Right renal cortex interstitium (tissue), 3 donors: ENCODE data around the gene AGBL4. TPM values are rescaled to one million over a fixed set of nuclear protein-coding genes. Genes with fewer than 3 reads are reported as not detected.
A peak's percentile ranks its signal among the peaks of the same experiment; 100 is the strongest.

Experiments used
- DNase-seq, 3 donors: peaks; one replicate each; pipeline ENCODE4 v3.0.0-alpha.2; 2013; ENCODE audit warnings: low read depth in 3 of 3, low spot score in 2 of 3
- polyA plus RNA-seq, 3 donors: library from polyadenylated mRNA; unstranded; fragments of 120-200 nt; gene quantifications; one replicate each; pipeline ENCODE4 v1.2.1, GENCODE V29; 2013; ENCODE audit not compliant: insufficient read length in 3 of 3

The AGBL4 gene
- polyA plus RNA-seq, 3 donors: 1.1 to 1.3 (median 1.3) TPM

DNA sequence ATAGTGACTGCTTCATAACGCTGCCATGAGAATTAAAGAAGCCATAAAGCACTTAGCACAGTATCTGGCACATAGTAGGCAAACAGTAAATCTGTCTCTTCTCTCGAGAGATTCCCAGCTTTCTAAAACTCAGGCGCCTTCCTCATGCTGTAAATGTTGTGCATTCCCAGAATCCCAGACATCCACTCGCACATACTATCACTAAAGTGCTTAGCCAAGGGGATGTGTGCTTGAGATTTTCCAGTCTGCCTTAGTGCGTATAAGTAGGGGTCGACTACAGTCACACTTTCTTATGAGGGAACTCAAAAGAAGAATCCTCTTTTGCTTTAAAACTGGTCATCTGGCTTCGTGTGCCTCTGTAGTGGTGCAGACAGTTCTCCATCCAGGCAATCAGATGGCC lies 1453.2 kb downstream of the AGBL4 start:
- DNase-seq: no peak

GRCh38 chr1:48568501-48568900 lies 1455.3 kb downstream of the AGBL4 start:
- DNase-seq: no peak

- DNase-seq: no peak
Measured at GRCh38 chr1:48566492-48566891, 1457.3 kb downstream of the AGBL4 start.

GRCh38 chr1:48563021-48563420 lies 1460.7 kb downstream of the AGBL4 start:
- no peak for DNase-seq

DNA sequence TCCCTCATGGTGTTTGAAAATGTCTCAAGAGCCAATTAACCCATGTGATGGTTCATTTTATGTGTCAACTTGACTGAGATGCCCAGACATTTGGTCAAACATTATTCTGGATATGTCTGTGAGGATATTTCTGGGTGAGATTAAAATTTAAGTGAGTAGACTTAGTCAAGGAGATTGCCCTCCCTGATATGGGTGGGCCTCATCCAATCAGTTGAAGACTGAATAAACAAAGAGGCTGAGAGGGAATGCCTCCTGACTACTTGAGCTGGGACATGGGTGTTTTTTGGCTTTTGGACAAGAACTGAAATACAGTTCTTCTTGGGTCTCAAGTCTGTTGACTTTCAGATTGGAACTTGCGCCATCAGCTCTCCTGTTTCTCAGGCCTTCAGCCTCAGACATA lies 1462.3 kb downstream of the AGBL4 start:
- no peak for DNase-seq

DNA sequence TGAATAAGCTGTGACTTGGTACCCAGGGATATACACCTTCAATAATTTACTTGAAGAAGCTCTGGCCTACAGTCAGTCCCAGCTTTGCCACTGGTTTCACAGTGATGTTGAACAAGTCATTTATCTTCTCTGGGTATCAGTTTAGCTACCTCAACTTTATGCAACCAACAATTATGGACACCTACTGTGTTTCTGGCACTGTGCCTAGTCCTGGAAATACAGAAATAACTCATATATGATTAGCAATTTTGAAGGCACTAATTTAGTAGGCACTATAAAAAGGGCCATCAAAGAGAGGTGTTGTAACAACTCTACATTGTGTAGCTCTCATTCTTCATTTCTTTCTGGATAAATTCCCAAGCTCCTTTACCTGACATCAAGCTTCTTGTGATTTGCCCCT lies 1463.2 kb downstream of the AGBL4 start:
- DNase-seq: no peak

- DNase-seq: no peak
Measured at GRCh38 chr1:48560116-48560515, 1463.6 kb downstream of the AGBL4 start.

- no peak for DNase-seq
Measured at GRCh38 chr1:48558366-48558765, 1465.4 kb downstream of the AGBL4 start.

DNA sequence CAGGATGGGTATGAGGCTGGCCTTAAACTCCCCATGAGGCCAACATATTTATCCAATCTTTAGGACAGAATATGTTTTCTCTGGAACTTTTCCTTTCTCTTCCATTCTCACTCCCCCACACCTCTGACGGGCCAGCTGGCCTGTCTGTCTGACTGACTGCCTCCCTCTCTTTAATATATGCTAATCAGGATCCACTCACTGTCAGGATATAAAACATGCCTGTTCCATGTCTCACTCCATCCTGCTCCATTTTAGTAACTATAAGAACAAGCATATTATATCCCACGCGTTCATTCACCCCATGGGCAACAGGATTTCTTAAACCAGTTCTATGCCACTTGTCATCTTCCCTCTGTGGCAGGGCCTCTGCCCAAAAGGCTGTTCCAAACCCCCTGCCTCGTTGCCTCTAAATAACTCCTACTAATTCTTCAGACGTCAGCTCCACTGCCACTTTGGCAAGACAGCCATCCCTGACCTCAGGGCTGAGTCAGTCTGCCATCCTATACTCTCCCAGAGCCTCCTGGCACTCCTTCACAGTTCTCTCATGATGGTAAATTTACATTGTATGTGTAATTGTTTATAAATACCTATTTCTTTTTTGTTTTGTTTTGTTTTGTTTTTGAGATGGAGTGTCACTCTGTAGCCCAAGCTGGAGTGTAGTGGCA lies 1467.4 kb downstream of the AGBL4 start:
- no peak for DNase-seq

- DNase-seq: no peak
Measured at GRCh38 chr1:48555271-48555670, 1468.5 kb downstream of the AGBL4 start.

DNA sequence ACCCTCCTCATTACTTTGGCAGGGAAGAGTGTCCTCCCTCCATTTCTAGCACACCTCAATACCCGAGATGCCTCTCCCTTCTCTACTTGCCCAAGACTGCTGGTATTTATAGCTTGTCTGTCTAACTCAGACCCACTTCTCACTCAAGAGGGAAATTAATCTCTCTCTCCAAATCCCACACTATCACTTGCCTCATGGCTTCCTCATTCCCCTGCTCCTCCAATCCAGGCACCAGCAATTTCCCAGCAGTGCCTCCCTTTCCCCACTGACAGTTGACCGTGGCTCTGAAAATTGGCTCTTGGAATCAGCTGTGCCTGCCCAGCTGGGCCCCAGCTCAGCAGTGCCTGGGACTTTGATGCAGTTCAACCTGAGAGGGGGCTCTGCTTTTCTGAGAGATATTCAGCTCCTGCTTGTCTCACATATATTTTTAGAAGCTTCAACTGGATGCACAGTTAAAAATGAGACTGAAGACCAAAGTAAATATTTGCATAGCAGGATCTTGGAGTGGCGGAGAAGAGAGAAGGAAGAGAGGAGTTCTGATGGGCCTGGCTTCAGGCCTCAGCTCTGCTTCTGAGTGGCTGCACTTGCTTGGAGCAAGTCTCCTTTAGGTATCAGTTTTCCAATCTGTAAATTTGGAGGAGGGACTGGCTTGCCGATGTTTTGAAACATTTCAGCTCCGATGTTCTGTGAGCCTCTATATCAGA lies 1470.7 kb downstream of the AGBL4 start:
- no peak for DNase-seq

- DNase-seq: no peak
Measured at GRCh38 chr1:48552420-48552819, 1471.3 kb downstream of the AGBL4 start.

- no peak for DNase-seq
Measured at GRCh38 chr1:48548985-48549384, 1474.8 kb downstream of the AGBL4 start.

GRCh38 chr1:48547561-48548220 lies 1476.1 kb downstream of the AGBL4 start:
- no peak for DNase-seq

DNA sequence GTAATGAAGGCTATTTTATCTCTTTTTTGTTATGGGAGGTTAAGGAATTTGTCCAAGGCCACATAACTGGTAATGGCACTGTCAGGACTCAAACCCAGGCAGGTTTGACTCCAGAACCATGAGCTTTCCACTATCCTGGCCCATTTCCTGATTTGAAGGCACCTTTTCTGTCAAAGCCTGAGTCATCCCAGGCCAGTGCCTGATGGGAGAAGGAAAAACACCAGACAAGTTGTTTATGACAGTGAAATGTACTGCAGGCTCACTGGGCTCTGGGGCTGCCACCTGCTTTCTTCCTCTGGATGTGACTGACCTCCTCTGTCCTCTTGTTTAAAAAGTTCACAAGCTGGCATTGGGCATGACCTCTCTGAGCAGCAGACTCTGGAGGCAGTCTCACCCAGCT lies 1479.9 kb downstream of the AGBL4 start:
- DNase-seq: no peak

GRCh38 chr1:48540587-48540986 lies 1483.2 kb downstream of the AGBL4 start:
- DNase-seq: no peak

DNA sequence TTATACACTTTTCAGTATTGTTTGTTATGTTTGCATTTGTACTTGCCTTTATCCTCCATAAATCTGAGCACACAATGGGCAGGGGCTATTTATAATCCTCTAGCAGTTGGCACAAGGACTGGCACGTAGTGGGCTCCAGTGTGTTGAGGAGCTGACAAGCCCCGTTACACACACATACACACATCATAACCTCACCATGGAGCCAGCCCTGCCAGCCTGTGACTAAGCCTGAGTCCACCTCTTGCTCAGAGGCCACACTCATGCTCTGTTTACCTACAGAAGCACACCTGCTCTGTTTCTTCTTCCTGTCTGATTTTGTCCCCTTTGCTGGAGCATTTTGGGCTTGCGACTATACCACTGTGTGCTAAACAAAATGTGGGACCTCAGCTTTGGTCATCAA lies 1487.3 kb downstream of the AGBL4 start:
- no peak for DNase-seq

DNA sequence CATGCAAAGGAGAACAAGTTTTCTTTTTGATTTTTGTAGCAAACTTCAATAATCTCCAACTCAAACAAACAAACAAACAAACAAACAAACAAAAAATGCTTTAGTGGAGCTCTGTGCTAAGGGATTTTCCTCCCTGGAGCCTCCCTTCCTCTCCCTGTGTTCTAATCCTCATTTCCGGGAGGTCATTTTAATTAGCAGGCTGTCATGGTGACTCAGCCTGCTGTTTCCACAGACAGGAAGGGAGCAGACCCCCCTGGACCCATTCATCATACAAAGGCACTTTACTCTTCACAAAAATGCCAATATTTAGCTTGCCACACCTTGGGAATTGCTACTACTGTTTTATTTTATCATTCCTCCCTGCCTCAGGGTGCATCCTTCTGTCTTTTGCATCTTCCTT lies 1490.8 kb downstream of the AGBL4 start:
- no peak for DNase-seq

DNA sequence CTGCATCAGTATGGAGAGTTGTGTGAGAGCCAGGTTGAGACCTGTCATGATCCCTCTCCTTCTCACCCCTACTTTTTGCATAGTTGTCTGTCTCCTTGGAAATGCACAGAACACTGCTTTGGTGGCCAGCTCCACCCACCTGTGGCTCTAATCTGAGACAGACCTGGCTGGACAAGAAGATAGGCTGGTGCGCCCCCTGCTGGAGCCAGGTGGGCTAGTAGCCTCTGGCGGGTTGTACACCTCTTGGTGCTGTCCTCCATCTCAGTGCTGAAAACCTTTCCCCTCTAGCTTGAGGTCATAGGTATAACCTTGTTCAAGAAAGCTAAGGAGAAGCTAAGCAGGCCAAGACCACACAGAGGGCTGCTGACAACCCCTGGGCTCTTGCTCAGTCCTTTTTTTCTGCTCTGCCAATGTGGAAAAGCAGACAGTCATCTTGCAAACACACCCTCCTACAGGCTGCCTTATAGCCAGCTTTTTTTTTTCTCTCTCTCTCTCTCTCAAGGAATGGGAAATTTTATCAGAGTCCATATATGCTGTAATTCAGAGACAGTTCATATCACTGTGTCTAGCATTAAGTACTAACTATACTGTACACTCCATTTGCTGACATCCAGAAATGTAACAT lies 1492.9 kb downstream of the AGBL4 start:
- DNase-seq: peak; percentile 36 to 69 (median 43)

DNA sequence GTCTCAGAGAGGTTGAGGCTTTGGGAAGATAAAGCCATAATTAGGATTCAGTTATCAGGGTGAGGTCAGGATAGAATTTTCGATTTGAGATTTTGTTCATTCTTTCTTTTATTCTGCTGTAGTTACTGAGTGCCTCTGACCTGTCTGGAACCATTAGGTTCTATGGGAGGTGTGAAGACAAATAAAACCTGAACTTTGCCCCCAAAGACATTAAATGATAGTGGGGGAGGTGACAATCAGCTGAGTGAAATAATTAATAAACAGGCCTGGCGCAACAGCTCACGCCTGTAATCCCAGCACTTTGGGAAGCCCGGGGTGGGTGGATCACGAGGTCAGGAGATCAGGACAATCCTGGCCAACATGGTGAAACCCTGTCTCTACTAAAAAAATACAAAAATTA lies 1496.7 kb downstream of the AGBL4 start:
- no peak for DNase-seq

- no peak for DNase-seq
Measured at GRCh38 chr1:48526008-48526710, 1497.6 kb downstream of the AGBL4 start.
